Ectodermal cell (in vitro differentiated cells): ENCODE results near the gene SMIM29.

Source experiments
- H3K27ac ChIP-seq: 2 replicates; pipeline ENCODE4 v1.7.0; 2013; ENCODE audit warnings: mild to moderate bottlenecking, low read depth, low read length; ENCODE audit not compliant: insufficient read depth, poor library complexity, severe bottlenecking
- H3K27me3 ChIP-seq: 2 replicates; pipeline ENCODE4 v1.7.0; 2013; ENCODE audit warnings: mild to moderate bottlenecking, low read length; ENCODE audit not compliant: insufficient read depth, control insufficient read depth, poor library complexity, severe bottlenecking
- H3K36me3 ChIP-seq: one replicate; pipeline ENCODE4 v1.7.0; 2013; ENCODE audit warnings: low read length; ENCODE audit not compliant: control insufficient read depth, insufficient read depth
- H3K4me1 ChIP-seq: one replicate; pipeline ENCODE4 v1.7.0; 2013; ENCODE audit warnings: low read length; ENCODE audit not compliant: control insufficient read depth, insufficient read depth
- H3K4me3 ChIP-seq: 2 replicates; pipeline ENCODE4 v1.7.0; 2013; ENCODE audit warnings: low read depth, low read length, control low read depth; ENCODE audit not compliant: insufficient read depth
- H3K9me3 ChIP-seq: 2 replicates; pipeline ENCODE4 v1.7.0; 2013; ENCODE audit warnings: mild to moderate bottlenecking, low read length, moderate library complexity; ENCODE audit not compliant: control insufficient read depth
- WGBS, 2 experiments: methylation state at CpG; one replicate each; pipeline ENCODE4 v1.1.7; 2013; ENCODE audit warnings: missing lambda C conversion rate in 2 of 2; 5-methylcytosine and 5-hydroxymethylcytosine counted together

The SMIM29 gene

DNA sequence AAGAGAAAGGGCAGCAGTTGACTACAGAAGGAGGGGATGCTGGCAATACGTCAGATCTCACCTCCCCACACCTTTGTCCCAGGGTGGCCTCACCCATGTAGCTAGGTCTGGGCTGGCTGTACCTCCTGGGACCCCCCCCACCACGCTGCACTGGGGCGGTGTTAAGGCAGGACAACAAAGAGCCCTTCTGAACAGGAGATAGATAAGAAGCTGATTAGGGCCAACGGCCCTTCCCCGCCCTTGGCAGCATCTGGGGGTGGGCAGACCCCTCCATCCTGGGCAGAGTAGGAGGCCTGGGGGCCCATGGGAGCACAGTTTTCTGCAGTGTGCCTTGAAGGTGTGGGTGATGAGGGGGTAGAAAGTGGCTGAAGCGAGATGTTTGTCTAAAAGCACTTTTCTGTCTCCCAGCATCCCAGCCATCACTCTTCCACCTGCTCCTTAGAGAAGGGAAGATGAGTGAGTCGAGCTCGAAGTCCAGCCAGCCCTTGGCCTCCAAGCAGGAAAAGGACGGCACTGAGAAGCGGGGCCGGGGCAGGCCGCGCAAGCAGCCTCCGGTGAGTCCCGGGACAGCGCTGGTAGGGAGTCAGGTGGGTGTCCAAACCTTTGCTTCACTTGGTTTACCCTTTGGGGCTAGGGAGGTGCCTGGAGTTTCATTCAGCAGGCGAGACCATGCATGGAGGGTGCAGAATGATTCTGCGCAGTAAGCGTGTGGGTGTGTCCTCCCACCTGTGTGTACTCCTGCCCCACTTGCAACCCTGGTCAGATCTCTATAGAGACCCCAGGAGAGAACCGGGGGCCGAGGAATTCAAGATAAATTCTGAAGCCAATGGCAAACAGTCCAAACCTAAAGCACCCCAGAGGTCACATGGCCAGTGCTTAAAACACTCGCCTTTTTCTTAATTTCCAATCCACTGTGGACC is 8.2 kb downstream of the SMIM29 start:
- Histone ChIP-seq H3K27ac (peak overlapping the region; percentile 26), H3K4me1 (peaks cover 25% of the 10 kb centered on the region), H3K4me3 (peak overlapping the region; percentile 94), H3K27me3 (no peaks in the 10 kb centered on the region), H3K36me3 (peaks cover 40% of the 10 kb centered on the region), H3K9me3 (no peaks in the 10 kb centered on the region)
- WGBS, 2 experiments, result 92 to 93% methylated on average over 21 to 22 of the region's 22 CpGs

DNA sequence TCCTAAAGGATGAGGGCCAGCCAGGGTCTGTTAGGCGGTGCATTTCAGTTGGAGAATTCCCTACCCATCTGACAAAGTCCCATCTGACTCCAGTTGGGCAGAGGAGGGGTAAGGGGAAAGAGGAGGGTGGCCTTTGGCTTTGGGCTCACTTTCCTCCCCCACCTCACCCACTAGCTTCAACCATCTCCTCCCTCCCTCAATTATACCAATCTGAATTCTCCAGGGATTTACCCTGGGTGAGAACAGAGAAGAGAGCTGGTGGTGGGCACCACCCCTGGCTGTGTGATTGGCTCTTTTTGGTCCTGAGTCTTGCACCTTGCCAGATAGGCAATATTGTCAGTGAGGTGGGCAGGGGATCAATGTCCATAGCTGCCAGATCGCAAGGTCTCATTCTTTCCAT is 8.9 kb downstream of the SMIM29 start:
- peak overlapping the region; percentile 26 for H3K27ac ChIP-seq
- no peaks in the 10 kb centered on the region for H3K27me3 ChIP-seq
- peak overlapping the region; percentile 94 for H3K4me3 ChIP-seq
- 74 to 92% methylated on average over 2 of the region's 2 CpGs for WGBS, 2 experiments
- H3K36me3 ChIP-seq, result peaks cover 40% of the 10 kb centered on the region
- no peaks in the 10 kb centered on the region for H3K9me3 ChIP-seq
- peaks cover 25% of the 10 kb centered on the region for H3K4me1 ChIP-seq

DNA sequence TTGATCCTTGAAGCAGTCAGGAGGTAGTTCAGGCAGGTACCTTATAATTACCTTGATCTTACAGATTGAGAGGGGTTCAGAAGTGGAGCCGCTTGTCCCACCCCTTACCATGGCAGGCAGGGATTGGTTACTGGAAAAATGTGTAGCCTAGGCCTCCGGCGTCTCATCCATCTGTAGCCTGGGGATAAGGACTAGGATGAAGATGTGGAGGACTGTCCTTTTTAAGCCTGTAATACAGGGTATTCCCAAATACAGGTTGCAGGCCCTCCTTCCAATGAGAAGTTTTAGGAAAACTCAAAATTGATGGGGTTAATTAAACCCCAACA is 9.3 kb downstream of the SMIM29 start:
- H3K4me3 ChIP-seq, result peak overlapping the region; percentile 94
- no peaks in the 10 kb centered on the region for H3K27me3 ChIP-seq
- no peak overlapping the region for H3K27ac ChIP-seq
- H3K36me3 ChIP-seq, result peaks cover 37% of the 10 kb centered on the region
- 52 to 65% methylated on average over 3 of the region's 3 CpGs for WGBS, 2 experiments
- H3K9me3 ChIP-seq, result no peaks in the 10 kb centered on the region
- peaks cover 29% of the 10 kb centered on the region for H3K4me1 ChIP-seq

DNA sequence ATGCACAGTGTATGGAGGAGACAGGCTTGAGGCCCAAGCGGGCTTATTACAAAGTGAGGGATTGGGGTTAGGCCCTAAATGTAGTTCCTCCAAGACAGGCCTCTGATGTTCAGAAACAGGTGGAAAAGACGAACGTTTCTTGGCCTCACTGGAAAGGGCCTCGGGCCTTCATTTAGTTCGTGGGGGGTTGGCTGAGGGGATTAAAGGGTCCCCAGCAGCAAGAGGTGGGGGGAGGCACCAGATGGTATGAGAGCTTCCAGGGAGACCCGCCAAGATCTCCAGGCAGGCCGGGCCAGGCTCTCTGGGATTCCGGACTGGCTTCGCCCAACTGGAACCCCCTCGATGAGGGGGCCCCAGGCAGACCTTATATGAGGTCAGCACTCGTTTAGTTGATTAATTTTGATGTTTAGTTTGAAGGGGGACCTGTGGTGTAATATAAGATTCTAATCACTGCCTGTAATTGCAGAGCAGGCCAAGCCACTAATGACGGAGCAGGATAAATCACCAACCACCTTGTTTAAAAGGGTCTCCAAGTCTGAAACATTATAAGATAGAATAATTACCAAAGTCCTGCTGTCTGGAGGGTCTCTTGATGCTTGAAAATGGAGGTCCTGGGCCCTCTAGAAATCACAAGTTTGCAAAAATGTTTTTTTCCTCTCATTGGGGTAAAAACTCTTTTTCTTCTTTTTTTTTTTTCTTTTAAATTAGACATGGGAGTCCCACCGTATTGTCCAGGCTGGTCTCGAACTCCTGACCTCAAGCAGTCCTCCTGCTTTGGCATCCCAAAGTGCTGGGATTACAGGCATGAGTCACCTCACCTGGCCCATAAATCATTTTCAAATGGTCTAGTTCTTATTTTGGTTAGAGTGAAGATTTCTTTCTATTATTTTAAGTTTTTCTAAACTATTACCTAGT is 10.0 kb downstream of the SMIM29 start:
- H3K27ac ChIP-seq, result peak overlapping the region; percentile 80
- H3K4me3 ChIP-seq, result peak overlapping the region; percentile 94
- no peaks in the 10 kb centered on the region for H3K27me3 ChIP-seq
- 9 to 15% methylated on average over 13 to 14 of the region's 14 CpGs for WGBS, 2 experiments
- H3K9me3 ChIP-seq, result no peaks in the 10 kb centered on the region
- H3K4me1 ChIP-seq, result peaks cover 35% of the 10 kb centered on the region
- H3K36me3 ChIP-seq, result peaks cover 35% of the 10 kb centered on the region

DNA sequence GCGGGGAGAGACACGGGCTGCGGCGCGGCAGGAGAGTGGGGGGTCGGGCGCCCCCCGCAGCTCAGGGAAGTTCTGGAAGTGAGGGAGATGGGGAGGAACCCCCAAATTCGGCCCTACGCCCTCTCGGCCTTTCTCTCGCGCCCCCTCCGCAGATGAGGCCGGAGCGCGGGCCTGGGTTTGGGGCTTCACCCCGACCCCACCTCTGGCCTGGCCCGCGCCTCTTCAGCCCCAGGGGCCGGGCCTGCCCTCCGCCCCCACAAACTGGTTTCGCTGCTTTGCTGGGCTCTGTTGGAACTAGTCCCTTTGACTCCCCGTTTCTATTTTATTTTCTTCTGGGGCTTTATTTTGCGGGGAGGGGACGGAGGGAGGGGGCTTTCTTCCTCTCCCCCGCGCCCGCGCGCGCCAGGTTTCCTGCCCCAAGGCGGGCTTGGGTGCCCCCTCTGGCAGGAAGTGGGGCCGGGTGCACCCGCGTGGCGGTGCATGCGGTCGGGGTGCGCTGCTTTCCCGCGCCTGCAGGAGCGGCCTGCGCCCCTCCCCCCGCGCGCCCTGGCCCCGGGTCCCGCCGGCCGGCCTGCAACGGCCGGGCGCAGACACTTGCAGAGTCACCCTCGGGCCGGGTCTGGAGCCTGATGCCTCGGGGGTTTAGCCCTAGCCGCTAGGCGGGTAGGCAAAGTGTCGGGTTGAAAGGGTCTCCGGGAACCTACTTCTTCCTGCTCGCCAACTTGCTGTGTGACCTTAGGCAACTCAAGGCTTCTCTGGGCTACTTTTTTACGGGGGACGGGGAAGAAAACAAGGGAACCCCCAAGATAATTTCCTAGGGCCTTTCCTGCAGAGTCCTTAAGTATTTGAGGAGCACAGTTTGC is 10.9 kb downstream of the SMIM29 start:
- H3K36me3 ChIP-seq, result peaks cover 26% of the 10 kb centered on the region
- H3K27me3 ChIP-seq, result no peaks in the 10 kb centered on the region
- H3K4me3 ChIP-seq, result peak overlapping the region; percentile 94
- peaks cover 37% of the 10 kb centered on the region for H3K4me1 ChIP-seq
- no peaks in the 10 kb centered on the region for H3K9me3 ChIP-seq
- WGBS, 2 experiments, result 0% methylated on average over 64 of the region's 64 CpGs
- peak overlapping the region; percentile 80 for H3K27ac ChIP-seq

DNA sequence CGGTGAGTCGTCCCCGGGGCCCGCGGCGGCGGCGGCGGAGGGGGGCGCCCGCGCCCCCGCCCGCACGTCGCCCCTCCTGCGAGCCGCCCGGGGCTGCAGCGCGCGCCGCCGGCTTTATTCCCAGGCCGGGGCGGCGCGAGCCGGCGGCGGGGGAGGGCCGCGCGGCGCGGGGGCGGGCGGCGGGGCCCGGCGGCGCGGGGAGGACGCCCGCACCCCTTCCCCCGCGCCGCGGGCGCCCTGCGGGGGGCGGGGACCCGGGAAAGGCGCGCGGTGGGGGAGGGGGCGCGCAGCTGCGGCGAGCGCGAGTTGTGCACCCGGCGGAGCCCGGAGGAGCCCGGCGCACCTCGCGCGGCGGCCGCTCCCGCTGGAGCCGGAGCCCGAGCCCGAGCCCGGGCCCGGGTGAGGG is 11.5 kb downstream of the SMIM29 start:
- no peaks in the 10 kb centered on the region for H3K9me3 ChIP-seq
- peaks cover 24% of the 10 kb centered on the region for H3K36me3 ChIP-seq
- H3K4me1 ChIP-seq, result peaks cover 37% of the 10 kb centered on the region
- no peaks in the 10 kb centered on the region for H3K27me3 ChIP-seq
- peak overlapping the region; percentile 94 for H3K4me3 ChIP-seq
- WGBS, 2 experiments, result 1% methylated on average over 78 of the region's 78 CpGs
- peak overlapping the region; percentile 80 for H3K27ac ChIP-seq

DNA sequence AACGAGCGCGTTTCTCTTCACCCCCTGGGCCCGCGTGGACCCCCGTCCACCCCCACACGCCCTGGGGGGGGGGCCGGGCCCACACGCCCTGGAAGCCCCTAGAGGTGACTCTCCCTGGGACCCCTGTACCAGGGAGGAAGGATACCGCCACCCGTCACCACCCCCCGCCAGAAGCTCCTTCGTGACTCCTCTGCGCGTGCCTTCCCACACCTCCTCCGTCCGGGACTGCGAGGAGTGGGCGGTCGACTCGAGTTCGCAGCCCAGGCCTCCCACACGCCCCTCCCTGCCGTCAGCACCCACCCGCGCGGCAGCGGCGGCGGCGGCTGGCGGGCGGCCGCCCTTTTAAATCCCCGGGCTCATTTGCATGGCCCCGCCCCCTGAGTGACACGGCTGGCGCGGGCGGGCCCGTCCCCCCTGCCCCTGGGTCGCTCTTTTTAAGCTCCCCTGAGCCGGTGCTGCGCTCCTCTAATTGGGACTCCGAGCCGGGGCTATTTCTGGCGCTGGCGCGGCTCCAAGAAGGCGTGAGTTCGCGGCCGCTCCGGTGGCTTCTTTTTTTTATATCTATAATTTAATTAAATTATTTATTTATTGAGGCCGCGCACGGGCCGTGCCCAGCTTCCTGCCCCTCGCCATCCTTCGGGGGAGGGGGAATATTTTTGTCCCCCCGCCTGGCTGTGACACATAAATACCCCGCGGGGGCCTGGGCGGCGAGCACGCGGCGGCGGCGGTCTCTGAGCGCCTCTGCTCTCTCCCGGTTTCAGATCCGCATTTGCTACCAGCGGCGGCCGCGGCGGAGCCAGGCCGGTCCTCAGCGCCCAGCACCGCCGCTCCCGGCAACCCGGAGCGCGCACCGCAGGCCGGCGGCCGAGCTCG is 12.1 kb downstream of the SMIM29 start, which contains the start of gene HMGA1:
Gene HMGA1, plus strand, starts transcription at position 431 of the 873 bp plus-strand sequence. CDS start 3,908 bp downstream, outside the sequence.
- Histone ChIP-seq H3K36me3 (peaks cover 17% of the 10 kb centered on the region), H3K4me1 (peaks cover 37% of the 10 kb centered on the region), H3K27ac (peak within 1 kb of the TSS; percentile 99), H3K27me3 (no peaks in the 10 kb centered on the region), H3K9me3 (no peaks in the 10 kb centered on the region), H3K4me3 (peak within 1 kb of the TSS; percentile 94)
- 0% methylated on average over 88 to 89 of the region's 91 CpGs for WGBS, 2 experiments

DNA sequence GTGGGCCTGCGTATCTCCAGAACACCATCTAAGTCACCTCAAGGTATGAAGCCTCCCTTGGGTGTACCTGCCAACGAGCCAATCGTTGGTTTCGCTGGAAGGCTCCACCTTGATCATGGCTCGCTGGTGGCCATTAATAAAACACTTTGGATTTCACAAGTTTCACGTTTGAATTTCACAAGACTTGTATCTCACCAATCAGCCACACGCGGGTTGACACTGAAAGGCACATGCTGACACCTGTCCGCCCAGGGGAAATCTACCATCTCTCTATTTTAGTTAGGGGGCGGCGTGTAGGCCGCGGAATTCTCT is 12.7 kb downstream of the SMIM29 start:
- peak overlapping the region; percentile 99 for H3K27ac ChIP-seq
- H3K27me3 ChIP-seq, result no peaks in the 10 kb centered on the region
- H3K36me3 ChIP-seq, result peaks cover 11% of the 10 kb centered on the region
- WGBS, 2 experiments, result 0% methylated on average over 13 of the region's 13 CpGs
- peak overlapping the region; percentile 82 for H3K4me3 ChIP-seq
- H3K4me1 ChIP-seq, result peaks cover 32% of the 10 kb centered on the region
- H3K9me3 ChIP-seq, result no peaks in the 10 kb centered on the region
